H1 (cell line): ENCODE measurements around the gene KATNIP. TPM values are rescaled to one million over a fixed set of nuclear protein-coding genes. Genes with fewer than 3 reads are reported as not detected.

Experiments
- CTCF ChIA-PET: fragments of 300-600 bp; sonication (Branson Sonifier 250); formaldehyde crosslinking; loops from one replicate; lab custom pipeline; 2021; ENCODE audit not compliant: partially characterized antibody; lab: Charles Lee
- POLR2A ChIA-PET: fragments of 300-600 bp; sonication (Branson Sonifier 250); formaldehyde crosslinking; loops from one replicate; lab custom pipeline; 2021; ENCODE audit warnings: inconsistent platforms; ENCODE audit not compliant: partially characterized antibody; lab: Charles Lee
- DNase-seq, 2 experiments: peaks; one replicate each; pipeline versions ENCODE4 v3.0.0 to v3.0.0-alpha.2; 2010 to 2022; ENCODE audit warnings: low spot score in 2 of 2, low read depth in 1 of 2, mixed read lengths in 1 of 2
- FAIRE-seq: peaks from 2 replicates; lab custom pipeline; 2011; peaks lifted over from hg19 to GRCh38; lab: Jason Lieb, UNC
- H2AFZ ChIP-seq: 2 replicates; pipeline ENCODE4 v1.8.1; 2012; ENCODE audit warnings: low read length, inconsistent platforms
- H2AK5ac ChIP-seq: 2 replicates; pipeline ENCODE4 v1.6.1; 2013; ENCODE audit warnings: low read depth, low read length
- H2BK120ac ChIP-seq: replicated peaks from 2 replicates; pipeline ENCODE3; 2013; ENCODE audit warnings: low read depth, low read length, inconsistent platforms
- H2BK12ac ChIP-seq: 2 replicates; pipeline ENCODE4 v1.6.1; 2013; ENCODE audit warnings: low read depth, low read length
- H2BK15ac ChIP-seq: 2 replicates; pipeline ENCODE4 v1.6.1; 2013; ENCODE audit warnings: low read length
- H2BK20ac ChIP-seq: 2 replicates; pipeline ENCODE4 v1.6.1; 2013; ENCODE audit warnings: low read length
- H2BK5ac ChIP-seq: 2 replicates; pipeline ENCODE4 v1.6.1; 2013; ENCODE audit warnings: low read depth, low read length
- H3K14ac ChIP-seq: 2 replicates; pipeline ENCODE4 v1.6.1; 2013; ENCODE audit warnings: inconsistent platforms; ENCODE audit not compliant: insufficient read length
- H3K18ac ChIP-seq: 2 replicates; pipeline ENCODE4 v1.6.1; 2013; ENCODE audit warnings: low read length; ENCODE audit errors: extremely low read depth
- H3K23ac ChIP-seq: 2 replicates; pipeline ENCODE4 v1.6.1; 2013; ENCODE audit warnings: inconsistent platforms; ENCODE audit not compliant: insufficient read length
- H3K23me2 ChIP-seq: 2 replicates; pipeline ENCODE4 v1.6.1; 2013; ENCODE audit warnings: low read depth, low read length
- H3K27ac ChIP-seq: 2 replicates; pipeline ENCODE4 v1.6.1; 2011; ENCODE audit warnings: low read depth, low read length, inconsistent platforms
- H3K27me3 ChIP-seq, 4 experiments: replicated peaks in 1 of 4; 1 replicate in 1 of 4; 2 replicates in 3 of 4; pipeline versions ENCODE4 v1.6.1 to v1.8.1; 2011 to 2013; ENCODE audit warnings: low read length in 3 of 4, mild to moderate bottlenecking in 3 of 4, inconsistent platforms in 2 of 4, mixed read lengths in 2 of 4, moderate library complexity in 1 of 4; ENCODE audit not compliant: control insufficient read depth in 3 of 4, insufficient read depth in 3 of 4; ENCODE audit errors: extremely low read depth in 1 of 4
- H3K36me3 ChIP-seq, 4 experiments: 2 replicates each; pipeline versions ENCODE4 v1.6.1 to v1.8.1; 2011 to 2013; ENCODE audit warnings: mild to moderate bottlenecking in 4 of 4, low read length in 3 of 4, moderate library complexity in 2 of 4, control low read depth in 1 of 4, inconsistent platforms in 1 of 4; ENCODE audit not compliant: insufficient read depth in 4 of 4, control insufficient read depth in 2 of 4
- H3K4ac ChIP-seq: replicated peaks from 2 replicates; pipeline ENCODE3; 2013; ENCODE audit warnings: low read length, low read depth, mixed read lengths, inconsistent platforms; ENCODE audit not compliant: insufficient read length
- H3K4me1 ChIP-seq, 4 experiments: replicated peaks in 1 of 4; 1 replicate in 1 of 4; 2 replicates in 3 of 4; pipeline versions ENCODE4 v1.6.1 to v1.8.1; 2011 to 2013; ENCODE audit warnings: low read length in 3 of 4, inconsistent platforms in 2 of 4, mixed read lengths in 1 of 4; ENCODE audit not compliant: insufficient read depth in 4 of 4, control insufficient read depth in 3 of 4
- H3K4me2 ChIP-seq, 2 experiments: 2 replicates each; pipeline versions ENCODE4 v1.6.1 to v1.8.1; 2011 to 2013; ENCODE audit warnings: low read depth in 2 of 2, low read length in 2 of 2, control low read depth in 1 of 2, inconsistent platforms in 1 of 2, mild to moderate bottlenecking in 1 of 2; ENCODE audit not compliant: insufficient read depth in 1 of 2
- H3K4me3 ChIP-seq, 4 experiments: fragments of 200-600, 300-600 bp in 1 of 4; sonication (generic), shearing (Covaris generic), sonication (Bioruptor Twin) in 1 of 4; 2 replicates each; pipeline versions ENCODE4 v1.5.1 to v1.8.1; 2011 to 2016; ENCODE audit warnings: low read length in 4 of 4, low read depth in 3 of 4, control low read depth in 2 of 4, inconsistent platforms in 2 of 4, mild to moderate bottlenecking in 2 of 4, mixed read lengths in 1 of 4, moderate library complexity in 1 of 4; ENCODE audit not compliant: insufficient read depth in 2 of 4; ENCODE audit errors: extremely low read depth in 1 of 4
- H3K56ac ChIP-seq: replicated peaks from 2 replicates; pipeline ENCODE3; 2013; ENCODE audit warnings: low read depth, mild to moderate bottlenecking, mixed read lengths, low read length, inconsistent platforms; ENCODE audit not compliant: insufficient read length
- H3K79me1 ChIP-seq: 2 replicates; pipeline ENCODE4 v1.6.1; 2013; ENCODE audit warnings: low read depth, low read length, control low read depth
- H3K79me2 ChIP-seq, 2 experiments: 2 replicates each; pipeline versions ENCODE4 v1.6.1 to v1.8.1; 2012 to 2013; ENCODE audit warnings: low read length in 2 of 2, mild to moderate bottlenecking in 2 of 2, inconsistent platforms in 1 of 2; ENCODE audit not compliant: insufficient read depth in 2 of 2, control insufficient read depth in 1 of 2
- H3K9ac ChIP-seq, 4 experiments: replicated peaks in 1 of 4; 1 replicate in 1 of 4; 2 replicates in 3 of 4; pipeline versions ENCODE4 v1.6.1 to v1.8.1; 2011 to 2013; ENCODE audit warnings: low read depth in 3 of 4, low read length in 3 of 4, control low read depth in 2 of 4, mild to moderate bottlenecking in 2 of 4, moderate library complexity in 2 of 4, inconsistent platforms in 1 of 4; ENCODE audit errors: extremely low read depth in 1 of 4
- H3K9me3 ChIP-seq, 2 experiments: 2 replicates each; pipeline versions ENCODE4 v1.6.1 to v1.8.1; 2012 to 2013; ENCODE audit warnings: mild to moderate bottlenecking in 2 of 2, moderate library complexity in 2 of 2, control low read depth in 1 of 2, inconsistent platforms in 1 of 2, low read depth in 1 of 2, low read length in 1 of 2, mixed read lengths in 1 of 2; ENCODE audit not compliant: insufficient read depth in 2 of 2
- H4K20me1 ChIP-seq, 2 experiments: replicated peaks in 1 of 2; 2 replicates each; pipeline versions ENCODE3 to v1.8.1; 2011 to 2013; ENCODE audit warnings: inconsistent platforms in 2 of 2, low read length in 2 of 2, mild to moderate bottlenecking in 1 of 2; ENCODE audit not compliant: insufficient read depth in 2 of 2, control insufficient read depth in 1 of 2
- H4K5ac ChIP-seq: 2 replicates; pipeline ENCODE4 v1.6.1; 2013; ENCODE audit warnings: low read length, low read depth, mixed read lengths, inconsistent platforms; ENCODE audit not compliant: insufficient read length
- H4K8ac ChIP-seq: 2 replicates; pipeline ENCODE4 v1.8.0; 2013; ENCODE audit warnings: mild to moderate bottlenecking, moderate library complexity, low read length, inconsistent platforms; ENCODE audit not compliant: insufficient read depth; ENCODE audit errors: extremely low read depth
- H4K91ac ChIP-seq: replicated peaks from 2 replicates; pipeline ENCODE3; 2013; ENCODE audit warnings: low read length, mixed read lengths, inconsistent platforms; ENCODE audit not compliant: insufficient read length
- ATF3 ChIP-seq: IDR thresholded peaks from 2 replicates; pipeline ENCODE4 v1.6.1; 2011; ENCODE audit warnings: low read depth, mild to moderate bottlenecking, low read length; ENCODE audit not compliant: insufficient read depth
- CBX8 ChIP-seq: fragments of 300-800, 300-1000 bp; sonication (generic); IDR thresholded peaks from 2 replicates; pipeline ENCODE4 v1.7.1; 2016; ENCODE audit warnings: low read depth, low read length, borderline replicate concordance
- EZH2 ChIP-seq: fragments of 200-600 bp; sonication (generic); IDR thresholded peaks from 2 replicates; pipeline ENCODE4 v1.7.1; 2012; ENCODE audit warnings: low read depth, mild to moderate bottlenecking, moderate library complexity, low read length, inconsistent platforms; ENCODE audit not compliant: severe bottlenecking
- KDM1A ChIP-seq: fragments of 200-600, 300-600 bp; sonication (generic); IDR thresholded peaks from 2 replicates; pipeline ENCODE4 v1.7.1; 2016; ENCODE audit warnings: mild to moderate bottlenecking, low read length, borderline replicate concordance
- KDM4A ChIP-seq: IDR thresholded peaks from one replicate; pipeline ENCODE4 v1.7.1; 2012; ENCODE audit warnings: low read depth, mild to moderate bottlenecking, moderate library complexity, low read length, inconsistent platforms; ENCODE audit not compliant: severe bottlenecking
- MAX ChIP-seq: IDR thresholded peaks from 2 replicates; pipeline ENCODE4 v1.6.1; 2012; ENCODE audit warnings: inconsistent platforms
- POLR2A ChIP-seq, 2 experiments: IDR thresholded peaks; 1 replicate in 1 of 2; 2 replicates in 1 of 2; pipeline ENCODE4 v1.6.1; 2011; ENCODE audit warnings: low read depth in 2 of 2, low read length in 2 of 2, mild to moderate bottlenecking in 2 of 2; ENCODE audit errors: control extremely low read depth in 1 of 2
- RAD21 ChIP-seq, 2 experiments: IDR thresholded peaks in 1 of 2; conservative IDR thresholded peaks in 1 of 2; 2 replicates each; pipeline ENCODE4 v1.6.1; 2011; ENCODE audit warnings: low read depth in 2 of 2, low read length in 2 of 2, improper control_type of control experiment in 1 of 2, inconsistent platforms in 1 of 2, mild to moderate bottlenecking in 1 of 2, moderate library complexity in 1 of 2
- RNF2 ChIP-seq: fragments of 200-900, 300-1000 bp; sonication (generic); IDR thresholded peaks from 2 replicates; pipeline ENCODE4 v1.7.1; 2016; ENCODE audit warnings: borderline replicate concordance, low read depth, mild to moderate bottlenecking, antibody characterized with exemption, low read length; ENCODE audit not compliant: poor library complexity, severe bottlenecking; ENCODE audit errors: missing control alignments
- SAP30 ChIP-seq: fragments of 300-600 bp; sonication (generic); IDR thresholded peaks from 2 replicates; pipeline ENCODE4 v1.7.1; 2012; ENCODE audit warnings: low read length, moderate library complexity, mild to moderate bottlenecking, inconsistent platforms; ENCODE audit not compliant: insufficient read depth, insufficient replicate concordance
- SP4 ChIP-seq: IDR thresholded peaks from 2 replicates; pipeline ENCODE4 v1.6.1; 2012; ENCODE audit warnings: low read length, inconsistent platforms
- SRF ChIP-seq: IDR thresholded peaks from 2 replicates; pipeline ENCODE4 v1.6.1; 2011; ENCODE audit warnings: mild to moderate bottlenecking, low read depth, low read length, moderate library complexity
- TAF1 ChIP-seq: IDR thresholded peaks from 2 replicates; pipeline ENCODE4 v1.6.1; 2011; ENCODE audit warnings: mild to moderate bottlenecking, low read depth, low read length
- WGBS, 2 experiments: shearing (Covaris generic) in 1 of 2; methylation state at CpG; one replicate each; pipeline versions ENCODE4 v1.1.6 to v1.1.7; 2013 to 2015; ENCODE audit warnings: low lambda C conversion rate in 2 of 2, mixed read lengths in 2 of 2, inconsistent platforms in 1 of 2, low coverage in 1 of 2, missing lambda C conversion rate in 1 of 2; ENCODE audit not compliant: insufficient replicate concordance in 2 of 2, insufficient coverage in 1 of 2, insufficient read length in 1 of 2; ENCODE audit errors: extremely low coverage in 1 of 2, missing lambda C conversion rate in 1 of 2; 5-methylcytosine and 5-hydroxymethylcytosine counted together
- polyA plus RNA-seq, 7 experiments: library from polyadenylated mRNA; depleted of rRNA in 3 of 7; stranded (reverse) in 5 of 7; unstranded in 2 of 7; fragments of >200 nt in 5 of 7; fragments of 200-250 nt in 2 of 7; gene quantifications; 1 replicate in 5 of 7; 2 replicates in 1 of 7; 4 replicates in 1 of 7; pipeline versions ENCODE4 v1.2.1 to v1.2.3, GENCODE V29; 2011 to 2013; ENCODE audit warnings: missing spikeins in 2 of 7, mixed read lengths in 2 of 7
- total RNA-seq: library from RNA; stranded (reverse); fragmentation: NEBNext Ultra II Directional; extraction: Animal tissue kit (Norgen Biotek cat#: 25700); gene quantifications from 2 replicates; pipeline ENCODE4 v1.2.1, GENCODE V29; 2021

Gene KATNIP
- total and polyA plus RNA-seq, 2 of the 8 experiments (the other 6 are each of a cell fraction or from before 2014, with no cell fraction given): 7.9 to 20.0 TPM

DNA sequence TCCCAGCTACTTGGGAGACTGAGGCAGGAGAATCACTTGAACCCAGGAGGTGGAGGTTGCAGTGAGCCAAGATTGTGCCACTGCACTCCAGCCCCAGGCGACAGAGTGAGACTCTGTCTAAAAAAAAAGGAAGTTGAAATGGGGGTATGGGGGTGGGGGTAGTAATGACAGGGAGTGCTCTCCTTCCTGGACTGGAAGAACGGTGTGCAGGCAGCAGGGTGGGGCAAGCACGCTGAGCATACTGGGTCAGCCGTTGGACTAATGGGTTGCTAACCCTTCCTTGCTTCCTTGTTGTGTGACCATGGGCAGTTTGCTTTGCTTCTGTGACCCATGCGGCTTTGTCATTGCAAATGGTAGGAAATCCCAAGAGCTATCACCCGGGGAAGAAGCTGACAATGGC, 16.5 kb downstream of the KATNIP start:
- POLR2A ChIA-PET: interaction anchor here (0.7 kb wide), 1 partner anchor 64 kb away, joined by 3 read pairs; no protein-coding TSS in a partner anchor
- no peak overlapping the region for H3K56ac ChIP-seq
- TF ChIP-seq SP4: no peak
- no peak for TF ChIP-seq TAF1
- TF ChIP-seq POLR2A (IDR thresholded peaks at IDR 0.05; ENCODE audit: control extremely low read depth in 1 of 2, low read depth in 2 of 2, low read length in 2 of 2): no peak
- TF ChIP-seq SAP30: no peak
- no peak for TF ChIP-seq KDM4A
- no peak for TF ChIP-seq EZH2
- TF ChIP-seq ATF3: no peak
- no peak for TF ChIP-seq MAX
- no peak for TF ChIP-seq KDM1A
- TF ChIP-seq CBX8: no peak
- TF ChIP-seq SRF: no peak
- no peak for TF ChIP-seq RNF2
- TF ChIP-seq RAD21 (IDR thresholded peaks at IDR 0.05 in 1 of 2, conservative IDR thresholded peaks at IDR 0.05 in 1 of 2; ENCODE audit: low read depth in 2 of 2, low read length in 2 of 2): no peak

More for the DNA sequence above, 16.5 kb downstream of the KATNIP start:
- Histone ChIP-seq H3K18ac (no peak overlapping the region), H2AFZ (no peak overlapping the region), H3K9me3 (no peaks in the 10 kb centered on the region), H2BK120ac (no peak overlapping the region), H3K4me1 (no peaks in the 10 kb centered on the region), H3K4me2 (no peak overlapping the region), H3K23me2 (no peaks in the 10 kb centered on the region), H3K23ac (no peak overlapping the region), H4K5ac (no peak overlapping the region), H4K20me1 (peaks cover 0 to under 1% of the 10 kb centered on the region in 2 experiments), H3K36me3 (no peaks in the 10 kb centered on the region), H3K9ac (peak overlapping the region in 1 of 4 experiments; percentile 32; a peak in 1 of 7 replicates), H3K79me2 (no peaks in the 10 kb centered on the region), H4K8ac (no peak overlapping the region), H3K4me3 (no peak overlapping the region), H4K91ac (no peak overlapping the region), H3K27ac (no peak overlapping the region), H3K79me1 (peaks cover 1% of the 10 kb centered on the region), H2BK12ac (no peak overlapping the region), H2BK5ac (no peak overlapping the region), H3K27me3 (no peaks in the 10 kb centered on the region), H2BK15ac (no peak overlapping the region), H3K4ac (no peak overlapping the region), H3K14ac (no peak overlapping the region), H2BK20ac (no peak overlapping the region), H2AK5ac (no peak overlapping the region)
- CTCF ChIA-PET: no interaction called here
- DNase-seq: no peak
- FAIRE-seq: no peak
- WGBS, 2 experiments: 97% methylated on average over 5 of the region's 6 CpGs; no CpG with 5 or more reads in 1 of the 2 experiments
